GM18526 (cell line): ENCODE data around the gene PER2.

ENCODE experiments used
- POLR2A ChIP-seq: IDR thresholded peaks from 3 replicates; pipeline ENCODE4 v1.6.1; 2011; ENCODE audit not compliant: insufficient read length; ENCODE audit errors: extremely low read depth

The PER2 gene

GRCh38 chr2:238264072-238264460 lies 24.3 kb downstream of the PER2 start:
- no peak for TF ChIP-seq POLR2A

DNA sequence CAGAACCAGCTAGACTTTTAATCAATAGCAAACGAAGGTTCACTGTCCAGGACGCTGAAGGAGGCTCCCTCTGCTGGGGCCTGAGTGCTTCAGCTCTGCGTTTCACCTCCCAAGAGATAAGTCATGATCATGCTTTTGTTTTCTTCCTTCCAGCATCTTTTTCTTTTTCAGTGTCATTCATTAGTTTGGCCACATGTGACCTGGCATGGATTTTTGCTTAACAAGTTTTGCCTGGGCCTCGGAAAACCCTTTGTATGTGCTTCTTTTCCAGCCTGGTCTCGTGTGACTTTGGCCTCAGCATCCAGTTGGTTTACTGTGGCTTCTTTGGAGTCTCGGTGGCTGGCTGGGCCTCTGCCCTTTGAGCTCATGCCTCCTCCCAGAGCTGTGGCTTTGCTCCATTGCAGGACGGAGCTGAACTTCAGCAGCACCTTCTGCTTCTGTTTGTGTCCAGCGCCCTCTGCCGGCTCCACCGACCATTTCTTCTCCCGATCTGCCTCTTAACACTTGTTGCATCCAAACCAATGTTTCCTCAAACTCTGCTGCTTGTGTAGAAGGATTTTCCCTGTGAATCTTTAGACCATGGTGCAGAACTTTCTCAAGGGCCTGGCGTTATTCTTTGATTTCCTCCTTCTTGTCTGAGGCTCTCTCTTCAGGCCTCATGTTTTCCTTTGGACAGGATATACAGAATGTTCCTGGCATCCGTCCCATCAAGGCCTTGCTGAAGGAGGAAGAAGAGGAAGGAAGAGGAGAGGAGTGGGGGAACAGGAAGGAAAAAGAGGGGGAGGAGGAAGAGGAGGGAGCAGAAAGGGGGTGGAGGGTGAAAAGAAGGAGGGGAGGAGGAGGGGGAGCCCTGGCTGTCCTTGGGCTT lies 25.0 kb downstream of the PER2 start:
- TF ChIP-seq POLR2A, result no peak

DNA sequence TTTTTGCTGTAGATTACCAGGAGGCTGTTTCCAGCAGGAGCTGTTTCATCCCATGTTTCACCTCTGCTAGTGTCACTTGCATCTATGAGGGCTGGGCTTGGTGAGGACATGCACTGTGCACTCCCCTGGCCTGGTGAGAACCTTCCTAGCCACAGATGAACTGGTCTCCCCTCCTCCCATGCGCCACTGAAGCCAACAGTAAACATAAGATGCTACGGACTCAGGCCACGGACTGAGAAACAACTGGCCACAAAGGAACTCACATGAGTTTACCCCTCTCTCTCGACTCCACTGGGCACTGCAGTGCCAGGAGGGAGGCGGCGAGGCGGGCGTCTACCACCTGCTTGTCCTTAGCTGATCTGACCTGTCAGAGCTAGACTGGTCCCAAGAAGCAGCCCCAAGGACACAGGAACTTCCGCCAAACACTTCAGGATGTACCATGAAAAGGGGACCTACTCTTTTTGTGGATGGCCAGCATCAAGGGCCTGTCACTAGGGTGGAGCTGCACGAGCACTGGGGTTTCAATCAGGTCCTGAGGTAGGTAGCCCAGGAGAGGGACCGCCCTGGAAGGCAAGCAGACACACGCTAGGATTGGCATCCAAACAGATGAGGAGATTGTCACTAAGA lies 25.8 kb downstream of the PER2 start:
- TF ChIP-seq POLR2A, result no peak

- no peak for TF ChIP-seq POLR2A
Observed at GRCh38 chr2:238261718-238262375, 26.6 kb downstream of the PER2 start.

- no peak for TF ChIP-seq POLR2A
Observed at GRCh38 chr2:238260883-238261282, 27.5 kb downstream of the PER2 start.

GRCh38 chr2:238259061-238260020 lies 29.1 kb downstream of the PER2 start:
- TF ChIP-seq POLR2A, result no peak

GRCh38 chr2:238257786-238258700 lies 30.4 kb downstream of the PER2 start:
- TF ChIP-seq POLR2A, result no peak

DNA sequence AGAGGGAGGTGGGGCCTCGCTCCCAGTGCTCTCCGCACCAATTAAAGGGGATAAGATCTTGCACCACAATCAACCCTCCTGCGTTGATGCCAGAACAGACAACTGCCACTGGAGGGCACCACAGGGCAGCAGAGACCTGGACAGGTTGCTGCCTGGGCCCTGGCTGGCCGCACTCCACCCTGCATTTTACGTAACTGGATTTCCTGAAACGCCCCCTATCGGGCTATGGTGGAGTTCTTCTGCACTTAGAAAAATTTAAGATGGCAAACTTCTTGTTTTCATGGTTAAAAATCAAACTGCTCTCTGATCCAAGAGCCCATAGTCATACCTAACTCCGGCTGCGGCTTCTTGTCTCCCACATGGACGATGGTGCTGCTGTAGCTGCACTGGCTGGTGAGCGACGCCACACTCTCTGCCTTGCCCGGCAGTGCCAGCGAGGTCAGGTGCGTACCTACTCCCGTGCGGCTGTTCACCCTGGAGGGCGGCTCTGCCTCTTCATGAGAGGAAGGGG lies 31.8 kb downstream of the PER2 start:
- no peak for TF ChIP-seq POLR2A

GRCh38 chr2:238256111-238256510 lies 32.3 kb downstream of the PER2 start:
- TF ChIP-seq POLR2A, result no peak

DNA sequence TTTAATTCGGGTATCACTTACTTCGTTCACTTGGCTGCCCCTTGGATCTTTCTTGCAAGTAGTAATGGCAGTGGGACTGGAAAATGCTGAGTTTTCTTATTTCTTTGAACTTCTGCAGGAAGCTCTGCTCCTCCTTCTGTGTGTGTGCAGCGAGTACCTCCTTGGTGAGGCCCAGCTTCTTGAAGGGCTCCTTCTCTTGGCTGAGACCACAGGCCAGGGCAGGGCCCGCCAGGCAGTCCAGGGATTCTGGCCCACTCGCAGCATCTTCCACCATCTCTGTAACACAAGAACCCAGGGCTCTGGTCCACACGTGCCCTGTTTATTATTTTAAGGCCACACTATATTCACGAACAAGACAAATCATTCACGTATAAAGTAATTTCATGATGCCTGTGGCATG lies 32.8 kb downstream of the PER2 start:
- TF ChIP-seq POLR2A, result no peak

GRCh38 chr2:238255151-238255551 lies 33.3 kb downstream of the PER2 start:
- no peak for TF ChIP-seq POLR2A

DNA sequence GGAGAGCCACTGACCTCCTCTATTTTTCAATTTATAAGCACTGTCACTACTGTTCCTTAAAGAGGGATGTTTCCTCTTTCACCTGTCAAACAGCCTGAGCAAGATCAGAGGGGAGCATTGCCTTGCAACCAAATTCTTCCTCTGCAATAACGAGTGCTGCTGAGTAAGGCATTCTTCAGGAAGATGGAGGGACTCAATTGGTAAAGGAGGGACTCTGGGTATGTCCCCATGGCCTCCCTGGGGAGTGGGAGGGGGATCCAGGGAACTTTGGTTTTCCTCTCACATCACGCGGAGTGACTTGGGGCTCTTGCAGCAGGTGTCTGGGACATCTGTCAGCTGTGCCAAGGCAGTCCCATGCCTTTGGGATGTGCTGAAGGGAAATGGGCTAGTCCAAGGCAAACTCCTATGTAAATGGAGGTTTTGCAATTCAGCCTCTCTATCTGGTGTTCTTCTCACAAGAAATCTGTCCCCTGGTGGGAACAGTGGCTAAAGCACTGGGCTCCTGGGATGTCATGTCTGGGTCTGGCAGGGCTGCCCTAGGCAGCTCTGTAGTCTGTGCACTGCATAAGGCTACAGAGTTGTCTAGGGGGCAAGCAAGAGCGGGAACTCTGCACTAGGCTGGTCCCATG lies 34.2 kb downstream of the PER2 start:
- TF ChIP-seq POLR2A, result no peak

- TF ChIP-seq POLR2A, result no peak
Observed at GRCh38 chr2:238252766-238253630, 35.4 kb downstream of the PER2 start.

DNA sequence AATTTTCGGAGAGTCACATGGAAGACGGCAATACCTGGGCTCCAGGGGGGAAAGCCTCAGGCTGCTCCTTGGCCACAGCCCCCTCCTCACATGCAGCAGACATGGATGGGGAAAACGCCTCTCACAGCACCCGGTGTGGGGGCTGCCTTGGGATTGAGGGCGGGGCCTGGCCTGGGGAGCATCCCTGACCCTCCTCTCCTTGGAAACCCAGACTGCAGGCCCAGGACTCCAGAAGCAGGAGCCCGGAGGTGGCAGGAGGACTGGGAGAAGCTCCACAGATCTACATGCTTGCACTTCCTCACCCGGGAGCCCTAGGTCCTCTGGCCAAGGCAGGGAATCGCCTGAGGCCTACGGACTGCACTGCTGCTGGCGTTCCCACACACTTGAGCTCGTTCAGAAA lies 36.4 kb downstream of the PER2 start:
- TF ChIP-seq POLR2A, result no peak
